ENCODE results near the gene DENND6B.

DNA sequence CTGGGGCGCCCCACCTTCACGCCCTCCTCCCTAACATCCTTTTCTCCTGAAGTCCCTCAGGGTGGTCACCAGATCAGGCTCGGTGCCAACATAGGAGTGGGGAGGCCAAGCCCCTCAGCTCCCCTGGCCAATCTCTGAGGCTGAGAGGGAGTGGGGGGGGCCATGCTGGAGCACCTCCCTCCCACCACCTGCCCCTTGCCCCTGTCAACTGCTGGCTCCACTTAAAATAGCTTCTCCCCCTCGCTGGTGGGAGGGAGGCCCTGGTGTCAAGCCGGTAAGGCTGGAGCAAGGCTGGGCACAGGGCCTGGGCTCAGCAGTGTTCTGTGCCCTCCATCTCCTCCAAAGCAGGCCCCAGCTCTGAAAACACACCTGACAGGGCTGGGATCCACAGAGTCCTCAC lies 24.2 kb downstream of the DENND6B start:
- TF ChIP-seq POLR2A (IDR thresholded peaks at IDR 0.05) = no peak
- TF ChIP-seq, protein P1, sequence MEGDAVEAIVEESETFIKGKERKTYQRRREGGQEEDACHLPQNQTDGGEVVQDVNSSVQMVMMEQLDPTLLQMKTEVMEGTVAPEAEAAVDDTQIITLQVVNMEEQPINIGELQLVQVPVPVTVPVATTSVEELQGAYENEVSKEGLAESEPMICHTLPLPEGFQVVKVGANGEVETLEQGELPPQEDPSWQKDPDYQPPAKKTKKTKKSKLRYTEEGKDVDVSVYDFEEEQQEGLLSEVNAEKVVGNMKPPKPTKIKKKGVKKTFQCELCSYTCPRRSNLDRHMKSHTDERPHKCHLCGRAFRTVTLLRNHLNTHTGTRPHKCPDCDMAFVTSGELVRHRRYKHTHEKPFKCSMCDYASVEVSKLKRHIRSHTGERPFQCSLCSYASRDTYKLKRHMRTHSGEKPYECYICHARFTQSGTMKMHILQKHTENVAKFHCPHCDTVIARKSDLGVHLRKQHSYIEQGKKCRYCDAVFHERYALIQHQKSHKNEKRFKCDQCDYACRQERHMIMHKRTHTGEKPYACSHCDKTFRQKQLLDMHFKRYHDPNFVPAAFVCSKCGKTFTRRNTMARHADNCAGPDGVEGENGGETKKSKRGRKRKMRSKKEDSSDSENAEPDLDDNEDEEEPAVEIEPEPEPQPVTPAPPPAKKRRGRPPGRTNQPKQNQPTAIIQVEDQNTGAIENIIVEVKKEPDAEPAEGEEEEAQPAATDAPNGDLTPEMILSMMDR (IDR thresholded peaks at IDR 0.05) = no peak

Data from Peyer's patch (tissue), 4 donors.